ENCODE measurements around the gene PGM2. TPM values are rescaled to one million over a fixed set of nuclear protein-coding genes. Genes with fewer than 3 reads are reported as not detected.

The PGM2 gene
- total and polyA plus RNA-seq, 2 donors (not counting 3 experiments of a cell fraction or from before 2014, with no cell fraction given) = 17.9 to 53.9 TPM

- no TSS peak for BruUV-seq (replicated peaks)
- ChIA-PET POLR2A (no interaction called here), CTCF (interaction anchor here (1.2 kb wide), 1 partner anchor 10 kb away, joined by 3 read pairs; no protein-coding TSS in a partner anchor)
- Histone ChIP-seq H3K27ac (ENCODE audit: insufficient read depth, low read depth, low read length) (no peak overlapping the region), H3K9ac (replicated peaks; ENCODE audit: extremely low read depth, insufficient read depth, low read length) (no peak overlapping the region), H3K4me2 (ENCODE audit: insufficient read depth, low read length) (no peak overlapping the region), H3K27me3 (ENCODE audit: control insufficient read depth in 2 of 2, insufficient read depth in 2 of 2, low read length in 2 of 2) (peaks cover 0 to 3% of the 10 kb centered on the region in 2 experiments), H2AFZ (ENCODE audit: low read depth, low read length) (no peak overlapping the region), H4K20me1 (replicated peaks; ENCODE audit: control insufficient read depth, extremely low read depth, insufficient read depth, low read length) (no peaks in the 10 kb centered on the region), H3K4me3 (replicated peaks in 1 of 3; ENCODE audit: insufficient read depth in 1 of 3, low read depth in 1 of 3, low read length in 3 of 3) (no peak overlapping the region), H3K9me3 (replicated peaks; ENCODE audit: control insufficient read depth, insufficient read depth, low read length) (no peaks in the 10 kb centered on the region), H3K79me2 (ENCODE audit: control insufficient read depth, insufficient read depth, low read length) (no peaks in the 10 kb centered on the region), H3K4me1 (ENCODE audit: control insufficient read depth, extremely low read depth, insufficient read depth, low read length) (no peaks in the 10 kb centered on the region), H3K36me3 (ENCODE audit: control insufficient read depth in 2 of 2, extremely low read depth in 1 of 2, insufficient read depth in 2 of 2, low read length in 2 of 2) (no peaks in the 10 kb centered on the region), H3K9me1 (replicated peaks; ENCODE audit: control insufficient read depth, extremely low read depth, insufficient read depth, low read length) (no peaks in the 10 kb centered on the region)
- intact Hi-C loops (cut with micrococcal nuclease) = no loop called here
- dilution Hi-C loops (cut with MboI; ENCODE audit: extremely low pct_ligation_motif_present, low sequenced_read_pairs) = no loop called here
- FAIRE-seq = no peak
- TF ChIP-seq CTCF (IDR thresholded peaks at IDR 0.05; ENCODE audit: extremely low read depth in 1 of 2, insufficient read depth in 1 of 2, low read depth in 1 of 2, low read length in 2 of 2) (no peak), EZH2 (IDR thresholded peaks at IDR 0.05; ENCODE audit: borderline replicate concordance, low read depth, low read length, severe bottlenecking) (no peak), FOS (IDR thresholded peaks at IDR 0.05; ENCODE audit: borderline replicate concordance, insufficient read depth, low read length) (no peak), JUN (IDR thresholded peaks at IDR 0.05; ENCODE audit: borderline replicate concordance, insufficient read depth, insufficient read length, low read depth) (no peak), POLR2AphosphoS5 (IDR thresholded peaks at IDR 0.05; ENCODE audit: insufficient read depth, low read depth, low read length) (no peak), MYC (IDR thresholded peaks at IDR 0.05; ENCODE audit: low read depth, low read length) (no peak), GATA2 (IDR thresholded peaks at IDR 0.05; ENCODE audit: insufficient read depth, insufficient read length, low read depth, low read length) (no peak), MAX (IDR thresholded peaks at IDR 0.05; ENCODE audit: insufficient read depth, insufficient read length) (no peak), POLR2A (IDR thresholded peaks at IDR 0.05; ENCODE audit: low read depth, low read length) (no peak)
- no peak for DNase-seq (ENCODE audit: low read depth, low spot score)
Measured at GRCh38 chr4:37879365-37879764, 52.9 kb downstream of the PGM2 start.
